Stimulated activated CD8-positive, alpha-beta memory T cell treated with anti-CD3 and anti-CD28 coated beads, Interleukin-12 subunit alpha, Interleukin-12 subunit beta, amount 100 ng/mL, for 24 hours (primary cell): ENCODE measurements around the gene DACH1.

ENCODE experiments used
- DNase-seq: peaks from one replicate; pipeline ENCODE4 v3.0.0-alpha.2; 2020; ENCODE audit errors: extremely low read depth

DACH1 gene

GRCh38 chr13:71702253-71702652, 164.8 kb downstream of the DACH1 start:
- DNase-seq = no peak

- DNase-seq = no peak
Observed at GRCh38 chr13:71701741-71702140, 165.3 kb downstream of the DACH1 start.

- no peak for DNase-seq
Observed at GRCh38 chr13:71699342-71699741, 167.7 kb downstream of the DACH1 start.

GRCh38 chr13:71695662-71696061, 171.3 kb downstream of the DACH1 start:
- no peak for DNase-seq

- DNase-seq = no peak
Observed at GRCh38 chr13:71685072-71685471, 181.9 kb downstream of the DACH1 start.

GRCh38 chr13:71681901-71682613, 184.9 kb downstream of the DACH1 start:
- DNase-seq = no peak

- no peak for DNase-seq
Observed at GRCh38 chr13:71677124-71677523, 189.9 kb downstream of the DACH1 start.

- DNase-seq = no peak
Observed at GRCh38 chr13:71672512-71672911, 194.5 kb downstream of the DACH1 start.

GRCh38 chr13:71663431-71663830, 203.6 kb downstream of the DACH1 start:
- no peak for DNase-seq

- DNase-seq = no peak
Observed at GRCh38 chr13:71661921-71662320, 205.1 kb downstream of the DACH1 start.

- no peak for DNase-seq
Observed at GRCh38 chr13:71659404-71659803, 207.6 kb downstream of the DACH1 start.

GRCh38 chr13:71645467-71645866, 221.5 kb downstream of the DACH1 start:
- DNase-seq = no peak

- no peak for DNase-seq
Observed at GRCh38 chr13:71644579-71644978, 222.4 kb downstream of the DACH1 start.

GRCh38 chr13:71643448-71643860, 223.6 kb downstream of the DACH1 start:
- no peak for DNase-seq

GRCh38 chr13:71638751-71639150, 228.3 kb downstream of the DACH1 start:
- no peak for DNase-seq

- no peak for DNase-seq
Observed at GRCh38 chr13:71634602-71635443, 232.2 kb downstream of the DACH1 start.

- no peak for DNase-seq
Observed at GRCh38 chr13:71634182-71634581, 232.8 kb downstream of the DACH1 start.

- no peak for DNase-seq
Observed at GRCh38 chr13:71632721-71633120, 234.3 kb downstream of the DACH1 start.

GRCh38 chr13:71632206-71632605, 234.8 kb downstream of the DACH1 start:
- DNase-seq = no peak

- DNase-seq = no peak
Observed at GRCh38 chr13:71629167-71629566, 237.8 kb downstream of the DACH1 start.

GRCh38 chr13:71626421-71627117, 240.4 kb downstream of the DACH1 start:
- DNase-seq = no peak

- DNase-seq = no peak
Observed at GRCh38 chr13:71625694-71626093, 241.3 kb downstream of the DACH1 start.
